H1 (cell line): ENCODE results near the gene PDE4B.

Experiments used
- CTCF ChIP-seq, 3 experiments: IDR thresholded peaks; 1 replicate in 2 of 3; 2 replicates in 1 of 3; pipeline versions ENCODE4 v1.5.1 to v1.6.1; 2011; ENCODE audit warnings: low read length in 3 of 3, mild to moderate bottlenecking in 3 of 3, inconsistent platforms in 2 of 3, low read depth in 1 of 3, moderate library complexity in 1 of 3; ENCODE audit not compliant: insufficient read depth in 1 of 3; ENCODE audit errors: control extremely low read depth in 1 of 3
- NRF1 ChIP-seq: IDR thresholded peaks from 2 replicates; pipeline ENCODE4 v1.6.1; 2011; ENCODE audit warnings: mild to moderate bottlenecking, low read depth, low read length, improper control_type of control experiment

DNA sequence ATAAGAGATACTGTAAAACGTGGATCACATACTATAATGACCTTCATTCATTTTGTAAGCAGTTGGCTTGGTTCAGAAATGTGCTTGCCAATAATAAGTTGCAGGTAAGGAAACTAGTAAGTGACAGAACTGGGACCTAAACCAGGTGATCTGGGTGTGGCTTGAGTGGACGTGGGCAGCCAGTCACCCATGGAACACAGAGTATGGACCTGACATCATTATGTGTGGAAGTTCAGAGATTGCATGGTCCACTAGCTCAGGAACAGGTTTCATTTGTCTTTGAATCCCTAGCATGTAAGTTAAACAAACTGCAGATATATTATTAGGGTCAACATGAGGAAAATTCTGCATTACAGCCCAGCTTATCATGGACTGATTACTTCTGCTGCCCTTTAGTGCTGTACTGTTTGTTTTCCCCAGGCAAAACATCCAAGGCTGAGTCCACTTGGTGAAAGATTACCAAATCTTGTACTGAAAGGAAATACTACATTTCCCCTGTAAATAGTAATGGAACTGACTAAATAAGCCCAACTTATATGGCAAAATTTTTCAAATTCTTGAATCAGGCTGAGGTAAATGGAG lies 414.0 kb downstream of the PDE4B start:
- TF ChIP-seq NRF1 (no peak), CTCF (IDR thresholded peaks at IDR 0.05; ENCODE audit: control extremely low read depth in 1 of 3, insufficient read depth in 1 of 3, low read depth in 1 of 3, low read length in 3 of 3) (no peak)
